ENCODE results near the gene ELOVL2. TPM values are rescaled to one million over a fixed set of nuclear protein-coding genes. Genes with fewer than 3 reads are reported as not detected.
A peak's percentile ranks its signal among the peaks of the same experiment; 100 is the strongest.
"Not testable (repeated sequence)": the region's sequence is repeated elsewhere in the genome, so short reads cannot be mapped to it uniquely, and the experiment has no call there.

ELOVL2 gene, protein sequence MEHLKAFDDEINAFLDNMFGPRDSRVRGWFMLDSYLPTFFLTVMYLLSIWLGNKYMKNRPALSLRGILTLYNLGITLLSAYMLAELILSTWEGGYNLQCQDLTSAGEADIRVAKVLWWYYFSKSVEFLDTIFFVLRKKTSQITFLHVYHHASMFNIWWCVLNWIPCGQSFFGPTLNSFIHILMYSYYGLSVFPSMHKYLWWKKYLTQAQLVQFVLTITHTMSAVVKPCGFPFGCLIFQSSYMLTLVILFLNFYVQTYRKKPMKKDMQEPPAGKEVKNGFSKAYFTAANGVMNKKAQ
- total RNA-seq (2014; rRNA removed; shearing (Covaris generic)): 2.3 and 3.3 TPM in 2 replicates
- polyA plus RNA-seq (2015; cell fraction: cytosol; rRNA removed): 1.8 and 2.0 TPM in 2 replicates
- polyA plus RNA-seq (2015; cell fraction: nucleus; rRNA removed): 0.60 and 0.77 TPM in 2 replicates

DNA sequence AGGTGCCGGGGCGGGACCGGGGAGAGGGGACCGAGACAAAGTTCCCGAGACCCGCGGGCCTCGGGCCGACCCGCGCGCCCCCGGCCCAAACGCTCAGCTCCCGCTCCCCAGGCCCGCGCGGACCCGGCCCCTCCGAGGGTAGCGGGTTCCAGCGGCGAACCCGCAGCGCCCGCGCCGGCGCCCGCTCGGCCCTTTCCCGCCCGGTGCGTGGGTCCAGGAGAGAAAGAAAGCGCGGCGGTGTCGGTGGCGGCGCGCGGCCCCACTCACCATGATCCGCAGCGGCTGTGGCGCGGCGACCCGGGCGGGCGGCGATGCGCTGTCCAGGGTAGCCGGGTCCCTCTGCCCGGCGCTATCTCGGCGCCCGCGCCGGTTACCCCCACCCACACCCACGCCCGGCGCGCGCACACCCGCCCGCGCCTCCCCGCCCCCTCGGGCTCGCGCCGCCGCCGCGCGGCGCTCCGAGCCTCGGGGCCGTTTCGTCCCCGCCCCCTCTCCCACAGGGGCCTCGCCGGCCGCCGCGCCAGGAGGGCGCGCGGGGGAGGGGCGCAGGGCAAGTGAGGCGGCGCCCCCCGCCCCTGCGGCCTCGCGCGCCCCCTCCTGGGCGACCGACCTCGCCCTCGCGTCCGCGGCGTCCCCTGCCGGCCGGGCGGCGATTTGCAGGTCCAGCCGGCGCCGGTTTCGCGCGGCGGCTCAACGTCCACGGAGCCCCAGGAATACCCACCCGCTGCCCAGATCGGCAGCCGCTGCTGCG lies at the start of gene ELOVL2:
Gene ELOVL2, minus strand, starts transcription at position 345 of the 751 bp plus-strand sequence. Its CDS starts 75 bp downstream, at position 270.
- DNase-seq (ENCODE audit: low read depth): peak; percentile 37

DNA sequence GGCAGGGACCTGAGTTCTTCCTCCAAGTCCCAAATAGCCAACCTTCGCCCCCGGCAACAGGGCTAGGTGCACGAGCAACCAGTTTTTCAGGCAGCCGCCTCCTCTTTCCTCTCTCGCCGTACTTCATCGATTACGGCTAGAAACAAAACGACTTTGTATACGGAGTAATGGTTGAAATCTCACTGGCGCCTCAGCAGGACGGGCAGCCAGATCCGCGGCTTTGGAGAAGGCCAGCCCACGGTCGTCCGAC lies 49.2 kb upstream of the ELOVL2 start:
- no peak for DNase-seq (ENCODE audit: low read depth)

DNA sequence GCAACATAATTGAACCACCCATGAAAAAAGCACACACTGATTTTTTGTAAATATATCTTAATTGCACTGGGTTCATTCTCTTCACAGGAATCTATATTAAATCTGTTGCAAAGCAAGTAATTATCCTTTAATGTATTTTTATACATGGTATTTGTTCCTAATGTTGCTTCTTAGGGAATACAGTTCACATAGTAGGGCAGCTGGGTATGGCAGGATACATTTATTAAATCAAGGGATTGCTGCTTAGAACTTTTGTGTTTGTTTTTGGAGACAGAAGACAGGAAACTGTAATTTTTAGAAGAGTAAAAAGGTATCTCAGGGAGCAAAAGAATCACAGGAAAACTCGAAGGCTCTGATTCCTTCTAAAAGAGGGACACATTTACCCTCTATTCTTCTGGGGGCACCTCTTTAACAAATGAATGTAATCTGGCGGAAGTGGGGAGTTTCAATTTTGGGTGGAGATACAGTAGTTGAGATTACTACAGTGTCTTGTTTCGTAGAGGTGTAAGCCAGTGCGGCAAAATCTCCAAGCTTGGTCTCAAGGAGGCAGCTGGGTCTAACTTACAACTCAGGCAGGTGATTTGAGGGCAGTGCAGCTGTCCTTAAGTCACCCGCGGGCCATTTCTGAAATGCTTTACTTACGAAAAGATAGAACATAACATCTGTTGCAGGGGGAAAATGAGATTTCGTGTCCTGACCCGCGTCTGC lies 48.7 kb upstream of the ELOVL2 start:
- no peak for DNase-seq (ENCODE audit: low read depth)

DNA sequence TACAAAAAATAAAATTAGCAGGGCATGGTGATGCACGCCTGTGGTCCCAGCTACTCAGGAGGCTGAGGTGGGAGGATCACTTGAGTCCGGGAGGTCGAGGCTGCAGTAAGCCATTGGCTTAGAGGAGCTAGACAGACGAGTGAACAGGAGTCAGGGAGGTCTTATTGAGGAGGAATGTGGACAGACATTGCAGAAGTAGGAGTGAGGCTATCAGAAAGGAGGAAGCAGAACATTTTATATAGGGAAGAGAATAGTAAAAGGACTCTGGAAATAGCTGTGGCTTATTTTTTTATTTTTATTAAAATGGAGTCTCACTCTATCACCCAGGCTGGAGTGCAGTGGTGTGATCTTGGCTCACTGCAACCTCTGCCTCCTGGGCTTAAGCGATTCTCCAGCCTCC lies 47.0 kb upstream of the ELOVL2 start:
- not testable (repeated sequence) for DNase-seq (ENCODE audit: low read depth)

DNA sequence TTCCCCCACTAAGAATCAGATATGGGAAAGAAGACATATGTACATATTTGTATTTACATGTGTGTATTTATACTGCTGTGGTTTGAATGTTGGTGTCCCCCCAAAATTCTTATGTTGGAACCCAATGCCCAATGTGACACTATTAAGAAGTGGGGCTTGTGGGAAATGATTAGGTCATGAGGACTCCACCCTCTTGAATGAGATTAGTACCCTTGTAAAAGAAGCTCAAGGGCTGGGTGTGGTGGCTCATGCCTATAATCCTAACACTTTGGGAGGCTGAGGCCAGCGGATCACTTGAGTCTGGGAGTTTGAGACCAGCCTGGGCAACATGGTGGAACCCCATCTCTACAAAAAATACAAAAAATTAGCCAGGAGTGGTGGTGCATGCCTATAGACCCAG lies 45.6 kb upstream of the ELOVL2 start:
- no peak for DNase-seq (ENCODE audit: low read depth)

DNA sequence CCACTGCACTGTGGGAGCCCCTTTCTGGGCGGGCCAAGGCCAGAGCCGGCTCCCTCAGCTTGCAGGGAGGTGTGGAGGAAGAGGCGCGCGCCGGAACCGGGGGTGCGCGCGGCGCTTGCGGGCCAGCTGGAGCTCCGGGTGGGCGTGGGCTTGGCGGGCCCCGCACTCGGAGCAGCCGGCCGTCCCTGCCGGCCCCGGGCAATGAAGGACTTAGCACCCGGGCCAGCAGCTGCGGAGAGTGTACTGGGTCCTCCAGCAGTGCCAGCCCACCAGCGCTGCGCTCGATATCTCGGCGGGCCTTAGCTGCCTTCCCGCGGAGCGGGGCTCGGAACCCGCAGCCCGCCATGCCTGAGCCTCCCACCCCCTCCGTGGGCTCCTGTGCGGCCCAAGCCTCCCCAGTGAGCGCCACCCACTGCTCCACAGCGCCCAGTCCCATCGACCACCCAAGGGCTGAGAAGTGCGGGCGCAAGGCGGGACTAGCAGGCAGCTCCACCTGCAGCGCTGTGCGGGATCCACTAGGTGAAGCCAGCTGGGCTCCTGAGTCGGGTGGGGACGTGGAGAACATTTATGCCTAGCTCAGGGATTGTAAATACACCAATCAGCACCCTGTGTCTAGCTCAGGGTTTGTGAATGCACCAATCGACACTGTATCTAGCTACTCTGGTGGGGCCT lies 43.2 kb upstream of the ELOVL2 start:
- not testable (repeated sequence) for DNase-seq (ENCODE audit: low read depth)

DNA sequence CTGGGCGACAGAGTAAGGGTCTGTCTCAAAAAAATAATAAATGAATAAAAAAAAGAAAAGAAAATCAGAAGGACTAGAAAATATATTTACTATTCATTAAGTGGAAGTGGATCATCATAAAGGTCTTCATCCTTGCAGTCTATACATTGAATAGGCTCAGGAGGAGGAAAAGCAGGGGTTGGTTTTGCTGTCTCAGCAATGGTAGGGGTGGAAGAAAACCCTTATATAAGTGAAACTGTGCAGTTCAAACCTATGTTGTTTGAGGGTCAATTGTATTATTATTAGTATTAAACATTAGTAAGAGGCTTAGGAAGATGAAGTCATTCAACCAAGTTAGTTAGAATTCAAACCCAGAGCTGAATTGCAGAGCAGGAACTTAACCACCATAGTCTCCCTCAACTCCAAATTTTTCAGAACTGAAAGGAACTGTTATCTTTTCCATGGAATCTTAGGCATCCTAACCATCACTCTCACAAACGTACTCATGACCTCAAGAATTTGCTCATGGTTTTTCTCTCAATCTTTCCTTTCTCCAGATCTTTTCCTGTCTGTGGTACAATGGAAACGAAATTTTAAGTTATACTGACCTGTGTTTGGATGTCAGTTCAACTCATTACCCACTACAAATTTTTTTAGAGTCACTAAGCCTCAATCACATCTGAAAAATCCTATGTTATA lies 41.8 kb upstream of the ELOVL2 start:
- peak; percentile 10 for DNase-seq (ENCODE audit: low read depth)

DNA sequence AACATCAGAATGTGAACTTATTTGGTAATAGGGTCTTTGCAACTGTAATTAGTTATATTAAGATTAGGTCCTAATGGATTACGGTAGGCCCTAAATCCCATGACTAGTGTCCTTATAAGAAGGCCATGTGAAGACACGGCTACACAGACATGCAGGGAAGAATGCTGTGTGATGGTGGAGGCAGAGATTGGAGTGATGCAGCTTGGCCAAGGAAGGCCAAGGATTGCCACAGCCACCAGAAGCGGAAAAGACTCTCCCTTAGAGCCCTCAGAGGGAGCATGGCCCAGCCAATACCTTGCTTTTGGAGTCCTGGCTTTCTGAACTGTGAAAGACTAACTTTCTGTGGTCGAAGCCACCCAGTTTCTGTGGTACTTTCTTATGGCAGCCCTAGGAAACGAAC lies 39.9 kb upstream of the ELOVL2 start:
- DNase-seq (ENCODE audit: low read depth): no peak

DNA sequence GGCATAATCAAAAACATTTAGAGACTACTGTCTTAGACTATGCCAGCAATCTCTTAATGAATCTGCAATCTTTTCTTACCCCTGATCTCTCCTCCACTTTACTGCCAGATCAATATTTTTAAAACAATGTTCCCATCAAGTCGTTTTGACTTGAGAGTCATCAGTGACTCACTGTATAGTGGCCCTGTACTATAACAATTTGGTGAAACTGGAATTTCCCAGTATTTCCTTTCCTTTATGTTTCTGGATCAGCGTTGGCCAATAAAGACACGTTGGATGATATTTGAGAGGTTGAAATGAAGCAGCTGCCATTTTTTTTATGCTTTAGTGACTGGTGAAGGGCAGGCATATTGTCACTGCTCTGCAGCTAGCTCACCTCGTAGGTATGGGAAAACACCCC lies 39.4 kb upstream of the ELOVL2 start:
- DNase-seq (ENCODE audit: low read depth): peak; percentile 34

DNA sequence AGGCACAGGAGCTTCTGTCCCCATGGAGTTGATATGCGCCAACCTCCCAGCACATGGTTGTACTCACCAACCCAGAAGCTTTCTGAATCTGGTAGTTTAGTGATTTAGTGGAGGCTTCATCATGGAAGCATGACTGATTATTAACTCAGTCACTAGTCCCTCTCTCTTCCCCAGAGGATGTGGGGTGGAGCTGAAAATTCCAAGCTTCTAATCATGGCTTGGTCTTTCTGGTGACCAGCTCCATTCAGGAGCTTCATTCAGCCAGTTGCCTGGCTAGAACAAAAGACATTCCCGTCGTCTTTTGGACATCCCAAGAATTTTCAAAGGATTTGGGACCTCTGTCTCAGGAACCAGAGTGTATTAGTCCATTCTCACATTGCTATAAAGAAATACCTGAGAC lies 36.2 kb upstream of the ELOVL2 start:
- no peak for DNase-seq (ENCODE audit: low read depth)

DNA sequence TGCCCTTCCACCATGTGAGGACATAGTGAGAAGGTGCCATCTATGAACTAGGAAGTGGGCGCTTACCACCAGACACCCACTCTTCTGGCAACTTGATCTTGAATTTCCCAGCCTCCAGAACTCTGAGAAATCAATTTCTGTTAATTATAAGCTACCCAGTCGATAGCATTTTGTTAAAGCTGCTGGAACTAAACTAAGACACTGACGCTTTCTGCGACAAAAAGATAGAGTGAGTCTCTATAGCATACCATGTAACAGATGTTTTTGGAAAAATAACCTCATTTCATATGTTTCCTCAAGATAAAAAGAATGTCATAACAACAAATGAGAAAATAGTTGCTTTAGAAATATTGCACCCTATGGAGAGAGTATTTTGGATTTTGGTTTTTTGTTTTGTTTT lies 34.2 kb upstream of the ELOVL2 start:
- no peak for DNase-seq (ENCODE audit: low read depth)

DNA sequence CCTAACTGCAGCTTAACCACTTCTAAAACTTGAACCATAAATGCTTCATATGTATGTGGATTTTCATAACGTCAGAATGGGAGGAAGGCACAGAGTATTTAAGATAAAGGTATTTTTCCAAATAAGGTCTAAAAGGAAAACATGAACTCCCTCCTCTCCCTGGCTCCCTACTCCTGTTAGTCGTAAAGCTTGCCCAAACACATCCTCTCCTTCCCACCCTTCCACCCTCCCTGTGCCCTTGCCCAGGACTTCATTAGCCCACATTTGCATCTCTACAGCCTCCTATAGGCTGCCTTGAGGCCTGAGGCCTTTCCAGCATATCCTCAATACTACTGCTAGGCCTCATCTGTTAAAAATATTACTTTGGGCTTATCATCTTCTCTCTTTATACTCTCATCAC lies 32.4 kb upstream of the ELOVL2 start:
- no peak for DNase-seq (ENCODE audit: low read depth)

DNA sequence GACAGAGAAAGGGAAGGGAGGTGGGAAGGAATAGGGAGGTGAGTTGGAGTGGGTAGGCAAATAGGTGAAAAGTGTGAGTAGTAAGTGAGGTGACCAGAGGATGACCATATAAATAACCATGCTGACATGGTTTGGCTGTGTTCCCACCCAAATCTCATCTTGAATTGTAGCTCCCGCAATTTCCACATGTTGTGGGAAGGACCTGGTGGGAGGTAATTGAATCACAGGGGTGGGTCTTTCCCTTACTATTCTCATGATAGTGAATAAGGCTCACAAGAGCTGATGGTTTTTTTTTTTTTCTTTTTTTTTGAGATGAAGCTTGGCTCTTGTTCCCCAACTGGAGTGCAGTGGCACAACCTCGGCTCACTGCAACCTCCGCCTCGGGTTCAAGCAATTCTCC lies 28.0 kb upstream of the ELOVL2 start:
- DNase-seq (ENCODE audit: low read depth): no peak

DNA sequence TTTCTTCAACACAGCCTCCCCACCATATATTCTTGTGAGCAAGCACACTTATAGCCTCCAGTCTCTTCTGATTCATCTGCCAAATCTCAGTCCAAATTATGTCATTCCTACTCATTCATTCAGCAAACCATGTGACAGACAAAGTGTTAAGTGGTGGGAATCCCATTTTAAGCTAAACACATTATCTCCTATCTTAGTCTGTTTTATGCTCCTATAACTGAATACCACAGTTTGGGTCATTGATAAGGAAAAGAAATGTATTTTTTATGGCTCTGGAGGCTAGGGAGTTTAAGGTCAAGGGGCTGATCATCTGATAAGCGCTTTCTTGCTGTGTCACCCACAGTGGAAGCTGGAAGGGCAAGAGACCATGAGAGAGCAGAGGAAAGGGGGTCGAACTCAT lies 25.7 kb upstream of the ELOVL2 start:
- peak; percentile 30 for DNase-seq (ENCODE audit: low read depth)

DNA sequence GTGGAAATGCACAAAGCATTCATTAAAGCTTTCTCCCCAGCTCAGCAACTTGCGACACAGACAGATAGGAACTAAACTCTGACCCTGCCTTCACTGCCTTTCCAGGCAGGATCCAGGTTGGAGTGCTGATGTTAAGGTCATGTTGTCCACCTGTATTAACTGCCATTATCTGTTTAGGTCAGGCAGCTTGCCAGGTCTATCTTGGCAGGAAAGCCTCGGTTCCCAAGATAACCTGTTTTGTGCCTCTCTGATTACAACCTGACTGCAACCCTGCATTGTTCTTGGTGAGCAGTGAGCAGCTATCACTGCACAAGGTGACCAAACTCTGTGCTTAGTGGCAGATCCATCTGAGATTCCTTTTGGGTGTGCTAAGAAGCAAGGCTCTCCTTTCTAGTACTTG lies 23.2 kb upstream of the ELOVL2 start:
- no peak for DNase-seq (ENCODE audit: low read depth)

DNA sequence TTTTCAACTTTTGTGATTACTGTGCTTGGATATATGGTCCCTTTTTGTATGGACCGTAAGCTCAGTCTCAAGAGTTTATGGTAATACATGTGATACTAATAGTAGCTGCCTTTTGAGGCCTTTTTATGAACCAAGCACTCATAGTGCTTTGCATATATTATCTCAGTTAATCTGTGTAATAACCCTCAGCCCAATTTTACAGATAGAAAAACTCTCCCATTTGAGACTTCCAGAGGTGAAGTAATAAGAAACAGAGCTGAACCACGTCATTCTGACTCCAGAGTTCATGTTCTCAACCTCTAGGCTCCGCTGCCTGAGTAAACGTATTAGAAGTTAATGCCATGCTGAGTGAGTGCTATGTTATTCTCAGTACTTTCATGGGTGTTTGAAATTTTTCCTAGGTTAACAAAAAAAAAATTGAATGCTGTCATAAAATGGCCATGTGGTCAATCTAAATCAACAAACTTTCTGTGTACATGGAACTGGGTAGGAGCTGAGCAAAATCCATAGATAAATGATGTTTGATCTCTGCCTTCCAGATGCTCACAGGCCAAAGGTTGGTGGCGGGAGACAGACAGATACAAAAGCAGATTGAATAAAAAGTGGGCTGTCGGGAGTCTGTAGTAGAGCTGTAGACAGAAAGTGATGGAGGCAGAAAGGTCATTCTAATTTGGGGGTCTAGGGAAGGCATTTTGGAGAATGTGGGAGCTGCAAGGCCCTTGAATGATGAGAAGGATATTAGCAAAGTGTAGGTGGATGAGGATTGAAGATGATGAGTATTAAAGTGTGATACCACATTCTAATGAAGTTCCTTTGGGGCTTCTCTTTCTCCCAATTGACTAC lies 22.6 kb upstream of the ELOVL2 start:
- DNase-seq (ENCODE audit: low read depth): no peak

DNA sequence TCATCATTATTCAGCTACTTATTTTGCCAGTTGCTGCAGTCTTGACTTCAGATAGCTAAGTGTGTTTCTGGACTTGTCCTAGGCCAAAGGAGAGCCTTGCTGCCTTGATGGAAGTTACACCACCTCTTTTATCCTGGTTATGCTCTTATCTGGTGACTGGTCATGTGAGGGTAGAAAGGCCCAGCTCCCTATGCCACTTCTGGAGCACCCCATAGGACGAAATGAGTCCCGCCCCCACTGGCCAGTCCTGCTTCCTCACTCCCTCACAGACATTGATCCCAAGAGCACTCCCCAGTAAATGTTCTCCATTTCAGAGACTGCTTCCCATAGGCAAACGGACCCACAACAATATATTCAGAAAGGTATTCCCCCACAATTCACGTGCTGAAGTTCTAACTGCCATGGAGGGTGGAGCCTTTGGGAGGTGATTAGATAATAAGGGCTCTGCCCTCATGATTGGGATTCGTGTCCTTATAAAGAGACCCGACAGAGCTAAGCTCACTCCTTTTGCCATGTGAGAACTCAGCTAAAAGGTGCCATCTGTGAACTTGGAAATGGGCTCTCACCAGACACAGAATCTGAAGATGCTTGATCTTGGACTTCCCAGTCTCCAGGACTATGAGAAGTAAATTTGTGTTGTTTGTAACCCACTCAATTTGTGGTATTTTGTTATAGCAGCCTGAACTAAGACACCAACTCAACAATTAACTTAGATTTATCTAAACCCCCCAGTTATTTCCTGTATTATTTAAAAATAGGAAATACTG lies 21.5 kb upstream of the ELOVL2 start:
- DNase-seq (ENCODE audit: low read depth): no peak

DNA sequence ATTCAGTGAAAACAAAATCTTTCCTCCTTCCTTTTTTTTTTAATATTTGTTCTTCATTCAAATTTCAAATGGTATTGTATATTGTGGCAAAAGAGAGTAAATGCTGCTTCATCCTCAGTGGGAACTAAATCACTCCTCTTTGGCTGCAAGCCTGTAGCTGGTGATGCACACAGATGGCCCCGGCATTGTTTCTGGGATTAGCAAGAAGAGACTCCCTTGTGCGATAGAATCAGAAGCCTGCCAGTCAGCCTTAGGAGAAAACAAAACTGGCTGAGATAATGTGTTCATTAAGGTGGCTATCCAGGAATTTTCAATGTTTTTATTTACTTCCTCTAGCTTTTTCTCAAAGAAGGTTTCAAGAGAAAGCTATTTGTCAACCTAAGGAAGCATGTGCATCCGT lies 20.7 kb upstream of the ELOVL2 start:
- no peak for DNase-seq (ENCODE audit: low read depth)

DNA sequence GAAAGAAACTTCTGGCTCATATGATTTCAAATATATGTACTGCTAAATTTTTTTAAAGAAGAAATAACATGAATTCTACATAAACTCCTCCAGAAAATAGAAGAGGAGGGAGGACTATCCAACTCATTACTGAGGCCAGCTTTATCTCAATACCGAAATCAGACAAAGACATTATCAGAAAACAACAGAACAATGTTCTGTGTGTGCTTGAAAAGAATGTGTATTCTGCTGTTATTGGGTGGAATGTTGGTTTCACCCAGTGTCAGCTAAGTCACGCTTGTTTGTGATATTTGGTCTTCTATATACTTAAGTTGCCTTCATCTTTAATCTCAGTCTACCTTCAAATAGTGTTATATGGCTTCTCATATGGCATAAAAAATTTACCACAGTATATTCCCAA lies 18.6 kb upstream of the ELOVL2 start:
- no peak for DNase-seq (ENCODE audit: low read depth)

DNA sequence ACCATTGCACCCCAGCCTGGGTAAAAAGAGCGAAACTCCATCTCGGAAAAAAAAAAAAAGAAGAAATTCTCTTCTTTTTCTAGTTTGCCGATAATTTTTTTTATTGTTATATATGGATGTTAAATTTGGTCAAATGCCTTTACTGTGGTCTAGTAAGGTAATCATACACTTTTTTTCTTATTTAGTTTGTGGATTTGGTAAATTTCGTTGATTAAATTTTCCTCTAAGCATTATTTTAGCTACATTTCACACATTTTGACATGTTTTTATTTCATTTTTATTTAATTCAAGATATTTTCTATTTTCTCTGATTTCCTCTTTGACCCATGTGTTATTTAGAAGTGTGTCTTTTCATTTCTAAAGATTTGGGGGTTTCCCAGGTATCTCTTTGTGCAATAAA lies 18.0 kb upstream of the ELOVL2 start:
- no peak for DNase-seq (ENCODE audit: low read depth)

Measured in HT1080 (cell line).